K562 (cell line): ENCODE data around the gene ARHGAP22. TPM values are rescaled to one million over a fixed set of nuclear protein-coding genes. Genes with fewer than 3 reads are reported as not detected.

ENCODE experiments used
- ATAC-seq: fragments of 200-7000 bp; cut with Tn5 transposase; 3 replicates; pipeline ENCODE4 v1.9.1; 2020; ENCODE audit warnings: moderate library complexity
- BruUV-seq: library from RNA; stranded (reverse); fragments of 400-500 nt; replicated peaks from 2 replicates; lab custom pipeline; 2021; lab: Mats Ljungman, UMichigan
- CTCF ChIA-PET: fragments of 300-600 bp; formaldehyde crosslinking; extraction: SDS; loops from one replicate; lab custom pipeline; 2021; ENCODE audit warnings: low intra/inter-chr PET ratio; lab: Yijun Ruan, JAX
- POLR2A ChIA-PET: fragments of 300-600, 350-650 bp; sonication (Branson Sonifier 250); formaldehyde crosslinking; extraction: SDS; loops from one replicate; lab custom pipeline; 2021; ENCODE audit warnings: antibody characterized with exemption, inconsistent platforms; lab: Yijun Ruan, JAX
- DNase-seq, 4 experiments: peaks; one replicate each; pipeline versions ENCODE4 v3.0.0 to v3.0.0-alpha.2; 2011 to 2018; ENCODE audit warnings: low spot score in 3 of 4, mixed read lengths in 3 of 4; ENCODE audit errors: extremely low read depth in 1 of 4
- FAIRE-seq: peaks from 2 replicates; lab custom pipeline; 2011; peaks lifted over from hg19 to GRCh38; lab: Jason Lieb, UNC
- H2AFZ ChIP-seq: 2 replicates; pipeline ENCODE4 v1.6.0; 2011; ENCODE audit warnings: low read depth, low read length, control low read depth, inconsistent platforms
- H3K27ac ChIP-seq: fragments of 200-600 bp; 3 replicates; pipeline ENCODE4 v1.8.0; 2011; ENCODE audit warnings: low read depth, mild to moderate bottlenecking, control low read depth, inconsistent platforms, low read length, moderate library complexity, mixed read lengths; ENCODE audit errors: extremely low read depth
- H3K27me3 ChIP-seq, 2 experiments: fragments of 300-600 bp in 1 of 2; 2 replicates in 1 of 2; 3 replicates in 1 of 2; pipeline versions ENCODE4 v1.6.0 to v1.8.0; 2011; ENCODE audit warnings: inconsistent platforms in 2 of 2, low read length in 2 of 2, mild to moderate bottlenecking in 1 of 2, mixed read lengths in 1 of 2, moderate library complexity in 1 of 2; ENCODE audit not compliant: control insufficient read depth in 2 of 2, insufficient read depth in 2 of 2
- H3K36me3 ChIP-seq: fragments of 300-600 bp; 3 replicates; pipeline ENCODE4 v1.8.0; 2011; ENCODE audit warnings: mild to moderate bottlenecking, low read length, inconsistent platforms; ENCODE audit not compliant: control insufficient read depth, insufficient read depth
- H3K4me1 ChIP-seq, 2 experiments: fragments of 200-600 bp in 1 of 2; replicated peaks in 1 of 2; 2 replicates in 1 of 2; 3 replicates in 1 of 2; pipeline versions ENCODE4 v1.5.1 to v1.8.0; 2011; ENCODE audit warnings: inconsistent platforms in 2 of 2, low read length in 2 of 2, mild to moderate bottlenecking in 1 of 2, mixed read lengths in 1 of 2, moderate library complexity in 1 of 2; ENCODE audit not compliant: control insufficient read depth in 2 of 2, insufficient read depth in 2 of 2
- H3K4me2 ChIP-seq: 2 replicates; pipeline ENCODE4 v1.6.1; 2011; ENCODE audit warnings: low read length, control low read depth, inconsistent platforms, mixed read lengths; ENCODE audit not compliant: insufficient read depth
- H3K4me3 ChIP-seq: fragments of 200-600 bp; sonication (generic), shearing (Covaris generic); 2 replicates; pipeline ENCODE4 v1.5.1; 2016; ENCODE audit warnings: control low read depth, inconsistent platforms
- H3K79me2 ChIP-seq: fragments of 200-600 bp; 3 replicates; pipeline ENCODE4 v1.8.0; 2011; ENCODE audit warnings: low read length, inconsistent platforms; ENCODE audit not compliant: control insufficient read depth, insufficient read depth
- H3K9ac ChIP-seq, 2 experiments: 2 replicates each; pipeline versions ENCODE4 v1.6.0 to v1.6.1; 2011; ENCODE audit warnings: low read depth in 2 of 2, low read length in 2 of 2, control low read depth in 1 of 2, inconsistent platforms in 1 of 2, mild to moderate bottlenecking in 1 of 2, mixed read lengths in 1 of 2; ENCODE audit not compliant: insufficient read depth in 1 of 2
- H3K9me1 ChIP-seq: one replicate; pipeline ENCODE4 v1.6.0; 2011; ENCODE audit warnings: inconsistent platforms, mild to moderate bottlenecking, low read length, moderate library complexity; ENCODE audit not compliant: control insufficient read depth, insufficient read depth
- H3K9me3 ChIP-seq: replicated peaks from 2 replicates; pipeline ENCODE4 v1.5.1; 2011; ENCODE audit warnings: low read depth, low read length, inconsistent platforms; ENCODE audit not compliant: control insufficient read depth, insufficient read depth
- H4K20me1 ChIP-seq: replicated peaks from 2 replicates; pipeline ENCODE4 v1.6.1; 2011; ENCODE audit warnings: low read length, inconsistent platforms, mixed read lengths; ENCODE audit not compliant: control insufficient read depth, insufficient read depth
- ARHGAP35 ChIP-seq: fragments of 450-650 bp; IDR thresholded peaks from 2 replicates; pipeline ENCODE4 v1.6.1; 2018; ENCODE audit not compliant: partially characterized antibody
- ATF7 ChIP-seq: fragments of 450-650 bp; IDR thresholded peaks from 2 replicates; pipeline ENCODE4 v1.7.1; 2014; ENCODE audit warnings: mild to moderate bottlenecking, moderate library complexity
- HNRNPH1 ChIP-seq: fragments of 200-400 bp; formaldehyde crosslinking; optimal IDR thresholded peaks from 2 replicates; pipeline ENCODE3; 2017; ENCODE audit warnings: low read depth, mild to moderate bottlenecking, low read length, moderate library complexity
- MECOM ChIP-seq: fragments of 250-450 bp; sonication (Bioruptor Pico); IDR thresholded peaks from 2 replicates; pipeline ENCODE4 v1.8.0; 2022; ENCODE audit warnings: inconsistent platforms
- ZNF174 ChIP-seq: fragments of 250-450 bp; sonication (Bioruptor Pico); IDR thresholded peaks from 2 replicates; pipeline ENCODE4 v1.4.0; 2020; ENCODE audit warnings: mild to moderate bottlenecking
- WGBS: fragments of 100-300 bp; shearing (Covaris generic); methylation state at CpG from one replicate; pipeline ENCODE4 v1.1.6; 2016; ENCODE audit warnings: low coverage, mixed read lengths; ENCODE audit not compliant: insufficient coverage; ENCODE audit errors: missing lambda C conversion rate; 5-methylcytosine and 5-hydroxymethylcytosine counted together
- in situ Hi-C: fragments of 300-500 bp; cut with MboI; formaldehyde crosslinking; loops from 4 replicates; pipeline ENCODE4 v1.15.0; 2018; ENCODE audit warnings: inconsistent platforms, mixed read lengths
- intact Hi-C: fragments of 100-400 bp; cut with micrococcal nuclease; formaldehyde crosslinking; loops from 2 replicates; pipeline ENCODE4 v1.14.2; 2022
- polyA plus RNA-seq, 8 experiments: library from polyadenylated mRNA; depleted of rRNA in 4 of 8; stranded (reverse) in 5 of 8; unstranded in 3 of 8; fragments of >200 nt; fragmentation: Nextera tagmentation in 2 of 8; fragmentation: Illumina TruSeq in 1 of 8; extraction: Ambion mirVana in 2 of 8; extraction: Trizol in 1 of 8; gene quantifications; 2 replicates each; pipeline versions ENCODE4 v1.2.1 to v1.2.3, GENCODE V29; 2011 to 2014; ENCODE audit warnings: inconsistent platforms in 1 of 8, missing spikeins in 1 of 8
- total RNA-seq, 7 experiments: library from RNA; depleted of rRNA in 6 of 7; stranded (reverse); fragments of >200 nt in 6 of 7; fragmentation: Illumina TruSeq in 2 of 7; extraction: Trizol in 2 of 7; gene quantifications; 2 replicates each; pipeline versions ENCODE4 v1.2.1 to v1.2.3, GENCODE V29; 2011 to 2021; ENCODE audit warnings: low replicate concordance in 1 of 7

Gene ARHGAP22
- total and polyA plus RNA-seq, 9 of the 15 experiments (the other 6 are each of a cell fraction or from before 2014, with no cell fraction given): 1.3 to 28.1 (median 12.7) TPM

DNA sequence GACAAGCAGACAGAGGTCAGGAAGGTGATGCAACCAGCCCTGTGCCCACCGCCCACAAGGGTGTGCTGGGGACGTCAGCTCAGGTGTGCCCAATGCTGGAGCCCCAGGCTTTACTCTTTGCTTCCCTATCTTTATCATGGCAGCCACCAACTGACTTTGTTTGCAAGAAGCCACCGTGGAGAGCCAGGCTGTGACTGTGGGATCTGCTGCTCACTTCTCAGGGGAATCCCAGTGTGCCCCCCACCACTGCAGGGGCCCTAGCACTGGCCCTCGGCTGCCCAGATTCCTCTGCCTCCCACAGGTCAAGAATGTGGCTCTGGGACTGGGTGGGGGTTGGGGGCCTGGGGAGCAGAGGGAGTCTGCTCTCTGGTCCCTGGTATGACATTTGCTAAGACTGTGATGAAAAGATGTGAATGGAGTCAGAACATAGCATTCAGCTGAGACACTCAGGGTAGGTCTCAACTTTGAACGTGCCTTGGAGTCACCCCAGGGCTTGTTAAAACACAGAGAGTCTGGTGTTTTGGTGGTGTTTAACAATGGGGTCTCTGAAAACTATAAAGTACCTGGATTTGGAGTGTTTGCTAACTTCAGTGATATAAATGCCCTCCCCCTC is 47.3 kb downstream of the ARHGAP22 start:
- H3K9me3 ChIP-seq: no peaks in the 10 kb centered on the region
- ChIA-PET POLR2A (interaction anchor here (0.7 kb wide), 1 partner anchor 174 kb away, joined by 3 read pairs; no protein-coding TSS in a partner anchor), CTCF (no interaction called here)
- no peaks in the 10 kb centered on the region for H3K79me2 ChIP-seq
- intact Hi-C loops: no loop called here
- WGBS: 0% methylated on average over 5 of the region's 5 CpGs
- peaks cover 4 to 14% of the 10 kb centered on the region in 2 experiments; a peak in 4 of 5 replicates for H3K27me3 ChIP-seq
- no peak overlapping the region for H3K4me2 ChIP-seq
- no peak for DNase-seq
- H4K20me1 ChIP-seq: no peaks in the 10 kb centered on the region
- H2AFZ ChIP-seq: no peak overlapping the region
- no peak overlapping the region for H3K9ac ChIP-seq
- TF ChIP-seq MECOM (CRISPR knock-in tag) (no peak), ZNF174 (CRISPR knock-in tag) (no peak), ARHGAP35 (no peak)
- TF ChIP-seq, all 486 proteins: peak for 0
- Histone ChIP-seq H3K4me1 (no peaks in the 10 kb centered on the region), H3K4me3 (no peak overlapping the region), H3K27ac (no peak overlapping the region), H3K9me1 (no peaks in the 10 kb centered on the region), H3K36me3 (no peaks in the 10 kb centered on the region)
- in situ Hi-C loops: no loop called here
- no peak for ATAC-seq
- no TSS peak for BruUV-seq
- FAIRE-seq: no peak

DNA sequence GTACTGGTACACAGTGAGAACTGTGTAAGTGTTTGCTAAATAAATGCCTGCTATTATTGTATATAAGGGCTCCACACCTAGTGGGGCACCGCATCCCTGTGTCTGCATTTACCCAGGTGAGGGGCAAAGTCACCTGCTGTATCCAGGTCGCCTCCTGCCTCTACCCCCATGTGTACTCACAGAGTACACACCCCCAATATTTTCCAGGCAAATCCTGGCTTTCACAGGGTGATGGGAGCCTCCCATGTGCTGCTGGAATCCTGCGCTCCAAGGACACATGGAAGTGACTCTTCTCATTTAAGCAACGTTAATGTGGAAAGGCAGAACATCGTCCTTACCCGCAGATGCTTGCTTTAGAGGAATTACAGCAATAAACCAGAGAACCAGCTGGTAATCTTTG is 48.2 kb downstream of the ARHGAP22 start:
- H3K79me2 ChIP-seq: no peaks in the 10 kb centered on the region
- in situ Hi-C loops: no loop called here
- no peak for DNase-seq
- no TSS peak for BruUV-seq
- H3K27me3 ChIP-seq: peaks cover 0 to 17% of the 10 kb centered on the region in 2 experiments; a peak in 3 of 5 replicates
- ChIA-PET POLR2A (interaction anchor here (0.6 kb wide), 1 partner anchor 343 kb away, joined by 3 read pairs; no protein-coding TSS in a partner anchor), CTCF (no interaction called here)
- no peak for ATAC-seq
- 1% methylated on average over 6 of the region's 6 CpGs for WGBS
- no peak for FAIRE-seq
- H3K9ac ChIP-seq: no peak overlapping the region
- no peaks in the 10 kb centered on the region for H3K4me1 ChIP-seq
- no peaks in the 10 kb centered on the region for H3K9me1 ChIP-seq
- no peak overlapping the region for H2AFZ ChIP-seq
- H3K4me2 ChIP-seq: no peak overlapping the region
- H3K9me3 ChIP-seq: no peaks in the 10 kb centered on the region
- TF ChIP-seq ATF7 (no peak), HNRNPH1 (no peak)
- H3K36me3 ChIP-seq: no peaks in the 10 kb centered on the region
- intact Hi-C loops: no loop called here
- H3K4me3 ChIP-seq: no peak overlapping the region
- H3K27ac ChIP-seq: no peak overlapping the region
- H4K20me1 ChIP-seq: no peaks in the 10 kb centered on the region
